PC-3 (cell line): Measurements from ENCODE around the gene MROH9.

Experiments used
- CTCF ChIP-seq: fragments of 300-600 bp; sonication (generic); conservative IDR thresholded peaks from 2 replicates; pipeline ENCODE4 v1.5.1; 2017; ENCODE audit warnings: antibody characterized with exemption, low read depth, mild to moderate bottlenecking, low read length
- EZH2 ChIP-seq: fragments of 300-600 bp; sonication (generic); IDR thresholded peaks from one replicate; pipeline ENCODE4 v1.6.1; 2017; ENCODE audit warnings: antibody characterized with exemption, mild to moderate bottlenecking, low read length; ENCODE audit not compliant: unreplicated experiment
- EZH2phosphoT487 ChIP-seq: fragments of 300-600 bp; sonication (generic); IDR thresholded peaks from 2 replicates; pipeline ENCODE4 v1.6.1; 2018; ENCODE audit warnings: mild to moderate bottlenecking, antibody characterized with exemption, low read length, borderline replicate concordance

- no peak for TF ChIP-seq CTCF
- TF ChIP-seq EZH2phosphoT487: no peak
- no peak for TF ChIP-seq EZH2
Measured at GRCh38 chr1:170887726-170888125, 47.6 kb upstream of the MROH9 start.
